Fibroblast of skin of abdomen (primary cell): ENCODE data around the gene ARID3C.
"Not testable (repeated sequence)": the region's sequence is repeated elsewhere in the genome, so short reads cannot be mapped to it uniquely, and the experiment has no call there.

Experiments
- DNase-seq: peaks from one replicate; pipeline ENCODE4 v3.0.0-alpha.2; 2013

The ARID3C gene

DNA sequence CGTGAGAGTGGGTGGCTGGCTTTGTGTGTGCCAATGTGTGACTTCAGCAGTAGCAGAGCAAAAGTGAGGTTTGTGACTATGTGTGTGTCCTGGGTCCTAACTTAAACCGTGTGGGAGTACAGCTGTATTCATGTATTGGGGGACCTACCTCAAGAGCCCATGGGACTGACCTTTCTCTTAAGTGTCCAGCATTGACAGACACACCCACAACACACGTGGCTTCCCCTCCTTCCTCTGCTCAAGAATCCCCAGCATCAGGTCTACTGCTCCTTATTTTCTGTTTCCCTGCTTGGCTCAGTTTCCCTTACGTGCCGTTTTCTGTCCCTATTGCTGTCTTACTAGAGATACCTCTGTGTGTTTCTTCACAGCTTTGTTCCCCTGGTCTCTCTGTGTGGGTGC, 23.7 kb upstream of the ARID3C start:
- DNase-seq = no peak

GRCh38 chr9:34651876-34652601, 23.2 kb upstream of the ARID3C start, which contains the start of gene IL11RA:
IL11RA (plus strand) TSS chr9:34652185; CDS start chr9:34655218, 3,033 bp downstream.
- DNase-seq = peak; percentile 82

DNA sequence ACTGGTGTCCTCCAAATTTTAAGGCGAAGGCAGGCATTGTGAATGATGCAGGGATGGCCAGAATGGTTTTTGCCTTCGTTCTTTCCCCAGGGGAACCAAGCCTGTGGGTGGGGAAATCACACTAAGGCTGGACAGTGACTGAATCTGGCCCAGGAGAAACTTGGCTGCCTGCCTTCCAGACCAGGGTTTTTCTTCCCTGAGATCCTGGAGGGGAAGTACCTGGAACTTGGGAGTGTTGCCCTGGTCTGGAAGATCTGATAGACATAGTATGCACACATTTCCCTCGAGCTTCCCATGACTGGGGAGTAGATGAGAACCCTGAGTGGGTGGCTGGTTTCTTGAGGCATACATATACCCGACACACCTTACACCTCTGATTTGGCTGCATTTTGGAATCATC, 22.5 kb upstream of the ARID3C start:
- no peak for DNase-seq

GRCh38 chr9:34650816-34651215, 21.9 kb upstream of the ARID3C start:
- no peak for DNase-seq

DNA sequence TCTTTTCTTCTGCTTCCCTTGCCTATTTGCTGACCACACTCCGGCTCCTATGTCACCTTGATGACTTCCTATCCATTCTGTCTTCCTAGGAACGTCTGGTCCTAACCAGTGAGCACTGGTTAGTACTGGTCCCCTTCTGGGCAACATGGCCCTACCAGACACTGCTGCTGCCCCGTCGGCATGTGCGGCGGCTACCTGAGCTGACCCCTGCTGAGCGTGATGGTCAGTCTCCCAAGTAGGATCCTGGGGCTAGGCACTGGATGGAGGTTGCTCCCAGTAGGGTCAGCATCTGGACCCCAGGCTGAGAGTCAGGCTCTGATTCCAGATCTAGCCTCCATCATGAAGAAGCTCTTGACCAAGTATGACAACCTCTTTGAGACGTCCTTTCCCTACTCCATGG, 19.8 kb upstream of the ARID3C start:
- DNase-seq = no peak

DNA sequence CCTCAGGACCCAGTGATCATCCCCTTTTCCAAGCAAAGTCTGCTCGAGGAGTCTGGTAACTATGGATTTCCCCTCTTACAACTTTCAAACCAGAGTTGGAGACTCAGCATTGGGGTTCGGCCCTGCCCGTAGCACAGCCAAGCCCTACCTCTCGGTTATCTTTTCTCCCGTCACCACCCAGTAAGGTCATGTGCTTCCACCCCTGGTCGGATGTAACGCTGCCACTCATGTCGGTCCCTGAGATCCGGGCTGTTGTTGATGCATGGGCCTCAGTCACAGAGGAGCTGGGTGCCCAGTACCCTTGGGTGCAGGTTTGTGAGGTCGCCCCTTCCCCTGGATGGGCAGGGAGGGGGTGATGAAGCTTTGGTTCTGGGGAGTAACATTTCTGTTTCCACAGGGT, 18.8 kb upstream of the ARID3C start:
- no peak for DNase-seq

DNA sequence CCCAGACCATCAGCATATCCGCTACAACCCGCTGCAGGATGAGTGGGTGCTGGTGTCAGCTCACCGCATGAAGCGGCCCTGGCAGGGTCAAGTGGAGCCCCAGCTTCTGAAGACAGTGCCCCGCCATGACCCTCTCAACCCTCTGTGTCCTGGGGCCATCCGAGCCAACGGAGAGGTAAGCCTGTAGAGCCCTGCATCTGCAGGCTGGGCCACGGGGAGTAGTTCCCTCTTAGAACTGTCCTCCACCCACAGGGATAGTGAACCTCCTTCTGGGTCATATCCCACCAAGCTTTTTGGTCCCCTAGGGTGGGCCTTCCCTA, 18.2 kb upstream of the ARID3C start:
- no peak for DNase-seq

- peak; percentile 85 for DNase-seq
Observed at GRCh38 chr9:34646211-34647083, 17.6 kb upstream of the ARID3C start, which contains the start of gene GALT. GALT (plus strand) TSS chr9:34646675; CDS start chr9:34646705, 30 bp downstream.

DNA sequence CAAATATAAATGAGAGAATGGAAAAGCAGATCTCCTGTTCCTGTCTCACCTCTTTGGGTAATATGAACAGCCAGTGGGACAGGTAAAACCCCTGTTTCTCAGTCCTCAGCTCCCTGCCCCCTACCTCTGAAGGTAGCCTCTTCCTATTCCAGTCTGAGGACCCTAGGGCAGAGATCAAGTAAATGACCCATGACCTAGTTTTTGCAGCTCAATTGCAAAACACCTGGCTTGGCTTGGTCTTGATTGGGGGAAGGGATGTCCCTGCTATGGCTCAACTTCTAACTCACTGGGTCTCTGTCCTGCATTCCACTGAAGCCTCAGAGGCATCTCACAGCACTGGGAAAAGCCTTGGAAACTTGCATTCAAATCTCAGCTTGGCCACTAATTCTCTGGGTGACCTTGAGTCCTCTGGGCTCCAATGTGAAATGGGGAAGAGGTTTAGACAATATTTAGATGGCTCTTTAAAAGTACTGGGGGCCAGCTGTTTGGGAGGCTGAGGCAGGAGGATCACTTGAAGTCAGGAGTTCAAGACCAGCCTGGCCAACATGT, 16.0 kb upstream of the ARID3C start:
- DNase-seq = no peak

- no peak for DNase-seq
Observed at GRCh38 chr9:34642679-34643078, 13.8 kb upstream of the ARID3C start.

DNA sequence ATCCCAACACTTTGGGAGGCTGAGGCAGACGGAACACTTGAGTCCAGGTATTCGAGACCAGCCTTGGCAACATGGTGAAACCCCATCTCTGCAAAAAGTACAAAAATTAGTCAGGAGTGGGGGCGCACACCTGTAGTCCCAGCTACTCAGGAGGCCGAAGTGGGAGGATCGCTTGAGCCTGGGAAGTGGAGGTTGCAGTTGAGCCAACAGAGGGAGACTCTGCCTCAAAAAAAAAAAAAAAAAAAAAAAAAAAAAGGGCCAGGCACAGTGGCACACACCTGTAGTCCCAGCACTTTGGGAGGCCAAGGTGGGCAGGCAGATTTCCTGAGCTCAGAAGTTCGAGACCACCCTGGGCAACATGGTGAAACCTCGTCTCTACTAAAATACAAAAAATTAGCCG, 10.5 kb upstream of the ARID3C start:
- DNase-seq = not testable (repeated sequence)

GRCh38 chr9:34638138-34638445, 9.2 kb upstream of the ARID3C start:
- no peak for DNase-seq

GRCh38 chr9:34637356-34638137, 8.7 kb upstream of the ARID3C start, which contains the start of gene SIGMAR1:
SIGMAR1 (minus strand) TSS chr9:34637787; CDS start chr9:34637697, 90 bp downstream.
- DNase-seq = peak; percentile 94

DNA sequence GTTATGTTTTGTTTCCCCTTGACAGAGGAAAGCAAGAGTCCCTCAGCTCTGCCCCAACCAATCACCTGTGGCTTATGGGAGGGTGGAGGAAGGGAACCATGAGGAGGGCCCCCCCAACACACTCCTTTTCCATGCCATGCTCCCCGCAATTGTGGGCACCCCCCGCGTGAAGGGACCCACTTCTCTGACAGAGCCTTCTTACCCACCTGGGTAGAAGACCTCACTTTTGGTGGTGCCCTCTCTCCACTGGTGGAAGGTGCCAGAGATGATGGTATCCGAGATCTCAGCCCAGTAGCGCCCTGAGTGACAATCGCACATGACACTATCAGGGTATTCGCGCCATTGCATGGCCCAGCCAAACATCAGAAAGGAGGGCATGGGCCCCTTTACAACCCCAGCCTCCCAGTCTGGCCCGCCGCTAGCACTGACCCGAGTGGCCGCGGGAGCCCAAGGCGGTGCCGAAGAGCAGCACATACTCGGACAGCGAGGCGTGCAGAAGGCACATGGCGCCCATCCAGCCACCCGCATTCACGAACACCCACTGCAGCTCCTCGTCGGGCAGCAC, 8.0 kb upstream of the ARID3C start:
- DNase-seq = no peak

GRCh38 chr9:34635556-34635955, 6.7 kb upstream of the ARID3C start:
- no peak for DNase-seq

DNA sequence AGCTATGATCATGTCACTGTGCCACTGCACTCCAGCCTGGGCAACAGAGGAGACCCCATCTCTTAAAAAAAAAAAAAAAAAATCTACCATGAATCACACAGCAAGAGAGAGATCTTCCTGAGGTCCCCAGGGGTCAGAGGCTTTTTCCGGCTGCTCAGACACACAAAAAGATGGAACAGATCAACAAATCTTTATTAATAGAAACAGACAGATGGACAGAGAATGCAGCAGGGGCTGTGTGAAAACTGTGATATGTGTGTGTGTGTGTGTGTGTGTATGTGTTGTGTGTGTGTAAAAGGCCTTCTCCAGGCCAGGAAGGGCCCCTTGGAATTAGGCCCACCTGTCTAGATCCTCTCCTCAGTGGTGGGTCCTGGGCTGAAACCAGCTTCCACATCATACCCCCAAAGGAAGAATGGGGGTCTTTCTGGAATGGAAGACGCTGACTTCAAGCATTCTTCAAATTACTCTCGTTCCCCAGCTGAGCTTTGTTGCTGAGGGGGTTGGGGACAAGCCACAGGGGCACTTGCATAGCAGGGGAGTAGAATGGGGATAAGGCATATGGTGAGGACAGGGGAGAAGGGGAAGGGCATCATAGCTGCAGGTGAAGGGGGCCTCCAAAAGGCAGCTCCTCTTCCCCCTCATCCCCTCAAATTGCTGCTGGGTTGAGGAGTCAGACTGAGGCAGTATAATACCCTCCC, 5.8 kb upstream of the ARID3C start:
- DNase-seq = no peak

DNA sequence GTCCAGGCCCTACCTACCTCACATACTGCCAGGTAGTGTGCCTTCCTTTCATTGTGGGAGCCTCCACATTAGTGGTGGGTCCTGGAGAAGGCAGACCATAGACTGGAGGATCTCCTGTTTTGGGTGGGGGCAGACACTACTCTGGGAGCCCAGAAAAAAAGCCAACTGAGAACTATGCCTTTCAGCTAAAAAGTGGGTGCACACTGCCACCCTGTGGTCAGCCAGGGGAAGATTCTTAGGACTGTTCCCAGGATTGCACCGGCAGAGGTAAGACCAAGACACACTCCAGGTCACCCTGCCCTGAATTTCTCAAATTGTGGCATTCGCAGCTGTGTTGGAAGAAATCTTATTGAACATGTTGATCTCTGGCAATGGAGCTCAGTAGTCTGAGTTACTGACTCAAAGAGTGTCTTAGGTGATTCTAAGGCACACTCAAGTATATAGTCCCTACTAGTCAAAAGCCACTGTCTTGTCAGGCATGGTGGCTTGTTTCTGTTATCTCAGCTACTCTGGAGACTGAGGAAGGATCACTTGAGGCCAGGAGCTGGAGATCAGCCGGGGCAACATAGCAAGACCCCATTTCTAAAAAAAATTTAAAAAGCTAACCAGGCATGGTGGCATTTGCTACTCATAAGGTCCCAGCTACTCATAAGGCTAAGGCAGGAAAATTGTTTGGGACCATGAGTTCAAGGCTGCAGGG, 5.1 kb upstream of the ARID3C start:
- DNase-seq = peak; percentile 52

DNA sequence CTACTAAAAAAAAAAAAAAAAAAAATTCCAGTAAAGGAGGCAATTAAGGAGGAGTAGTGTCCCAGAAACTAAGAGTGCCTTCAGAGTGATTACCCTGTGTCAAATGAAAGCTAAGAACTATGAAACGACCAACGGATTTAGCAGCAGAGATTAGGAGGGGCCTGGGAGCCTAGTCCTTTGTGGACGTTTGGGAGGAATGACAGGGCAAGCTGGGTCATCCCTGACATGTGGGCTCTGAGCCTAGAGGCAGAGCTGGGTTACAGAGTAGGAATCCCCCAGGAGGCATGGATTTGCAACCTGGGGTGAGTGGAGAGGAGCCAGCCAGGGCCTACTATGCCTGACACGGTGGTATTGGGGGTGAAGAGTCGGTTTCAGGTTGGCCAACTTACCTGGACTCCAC, 4.3 kb upstream of the ARID3C start:
- DNase-seq = no peak

- no peak for DNase-seq
Observed at GRCh38 chr9:34630402-34631154, 1.7 kb upstream of the ARID3C start.

DNA sequence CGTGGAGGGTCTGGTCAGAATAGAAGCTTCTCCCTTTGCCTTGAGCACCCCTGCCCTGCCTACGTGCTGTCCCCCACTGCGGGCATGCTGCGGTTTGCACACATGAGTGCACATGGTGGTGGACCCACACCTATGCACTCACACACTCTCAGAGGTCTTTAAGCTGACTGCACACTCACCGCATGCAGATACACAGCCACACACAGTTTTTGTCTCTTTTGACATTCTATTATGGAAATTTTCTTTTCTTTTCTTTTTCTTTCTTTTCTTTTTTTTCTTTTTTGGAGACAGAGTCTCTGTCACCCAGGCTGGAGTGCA, 584 bp upstream of the ARID3C start:
- DNase-seq = no peak
